Osteoblast (primary cell): Measurements from ENCODE around the gene BICDL2. TPM values are rescaled to one million over a fixed set of nuclear protein-coding genes. Genes with fewer than 3 reads are reported as not detected.

Experiments used
- DNase-seq: peaks from one replicate; pipeline ENCODE4 v3.0.0; 2011; ENCODE audit warnings: low spot score, mixed read lengths; ENCODE audit not compliant: insufficient read length; ENCODE audit errors: missing footprints
- H2AFZ ChIP-seq: 2 replicates; pipeline ENCODE4 v1.6.0; 2011; ENCODE audit warnings: mild to moderate bottlenecking, low read length
- H3K27ac ChIP-seq: 2 replicates; pipeline ENCODE4 v1.5.1; 2011; ENCODE audit warnings: mild to moderate bottlenecking, low read depth, low read length, moderate library complexity
- H3K27me3 ChIP-seq: 2 replicates; pipeline ENCODE4 v1.6.0; 2012; ENCODE audit warnings: mild to moderate bottlenecking, control low read depth, inconsistent platforms, low read length, moderate library complexity; ENCODE audit not compliant: insufficient read depth
- H3K36me3 ChIP-seq: 2 replicates; pipeline ENCODE4 v1.5.1; 2011; ENCODE audit warnings: mild to moderate bottlenecking, low read length, control low read depth, moderate library complexity; ENCODE audit not compliant: insufficient read depth
- H3K4me1 ChIP-seq: 2 replicates; pipeline ENCODE4 v1.5.1; 2011; ENCODE audit warnings: mild to moderate bottlenecking, low read length, control low read depth, moderate library complexity; ENCODE audit not compliant: insufficient read depth
- H3K4me2 ChIP-seq: 2 replicates; pipeline ENCODE4 v1.6.0; 2011; ENCODE audit warnings: mild to moderate bottlenecking, low read length; ENCODE audit not compliant: insufficient read depth
- H3K4me3 ChIP-seq: fragments of 200-600 bp; sonication (generic); 3 replicates; pipeline ENCODE4 v1.5.1; 2012; ENCODE audit warnings: mild to moderate bottlenecking, low read length, inconsistent platforms; ENCODE audit not compliant: insufficient read depth
- H3K79me2 ChIP-seq: 2 replicates; pipeline ENCODE4 v1.6.0; 2012; ENCODE audit warnings: mild to moderate bottlenecking, low read length, control low read depth, inconsistent platforms; ENCODE audit not compliant: insufficient read depth
- H3K9me3 ChIP-seq: 2 replicates; pipeline ENCODE4 v1.5.1; 2011; ENCODE audit warnings: low read depth, low read length, control low read depth
- H4K20me1 ChIP-seq: 2 replicates; pipeline ENCODE4 v1.6.0; 2012; ENCODE audit warnings: mild to moderate bottlenecking, low read length, control low read depth; ENCODE audit not compliant: insufficient read depth
- total RNA-seq: library from RNA; depleted of rRNA; stranded (reverse); fragments of >200 nt; gene quantifications from 2 replicates; pipeline ENCODE4 v1.2.3, GENCODE V29; 2012
- TF ChIP-seq, protein P1 (sequence below): IDR thresholded peaks from 2 replicates; pipeline ENCODE4 v1.5.1; 2011; ENCODE audit warnings: mild to moderate bottlenecking, low read depth, low read length, moderate library complexity; ENCODE audit errors: extremely low read depth

BICDL2 gene
- total RNA-seq, 1 donor: not detected

DNA sequence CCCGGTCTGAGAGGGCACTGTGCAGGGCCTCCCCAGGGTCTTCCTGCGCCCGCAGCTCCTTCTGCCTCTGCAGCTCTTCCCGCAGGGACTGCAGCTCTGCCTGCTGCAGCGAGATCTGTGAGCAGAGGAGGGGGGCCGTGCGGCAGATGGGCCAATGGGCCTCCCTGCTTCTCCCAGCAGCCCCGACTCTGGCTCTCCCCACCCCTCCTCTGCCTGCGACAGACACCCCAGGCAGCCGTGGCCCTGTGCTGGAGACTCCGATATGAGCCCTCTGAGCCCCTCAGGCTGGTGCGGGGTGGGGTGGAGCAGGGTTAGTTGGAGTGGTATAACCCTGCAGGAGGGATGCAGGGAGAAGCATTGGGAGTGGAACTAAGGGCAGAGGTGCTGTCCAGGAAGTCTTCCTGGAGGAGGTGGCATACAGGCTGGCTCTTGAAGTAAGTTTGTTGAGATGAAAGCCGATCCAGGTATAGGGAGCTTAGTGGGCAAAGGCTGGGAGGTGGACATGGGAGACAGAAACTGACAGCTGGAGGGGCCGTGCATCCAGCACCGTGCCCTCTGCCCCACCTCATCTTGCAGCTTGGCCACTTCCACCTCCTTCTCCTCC lies 7.9 kb downstream of the BICDL2 start:
- no peak overlapping the region for H3K27ac ChIP-seq
- no peaks in the 10 kb centered on the region for H3K9me3 ChIP-seq
- peaks cover 10% of the 10 kb centered on the region for H3K36me3 ChIP-seq
- H3K4me3 ChIP-seq: no peak overlapping the region
- H3K4me2 ChIP-seq: no peak overlapping the region
- no peaks in the 10 kb centered on the region for H3K79me2 ChIP-seq
- no peak overlapping the region for H2AFZ ChIP-seq
- H4K20me1 ChIP-seq: peaks cover 19% of the 10 kb centered on the region
- H3K4me1 ChIP-seq: peaks cover under 1% of the 10 kb centered on the region
- peak; percentile 84 for DNase-seq
- TF ChIP-seq, protein P1, sequence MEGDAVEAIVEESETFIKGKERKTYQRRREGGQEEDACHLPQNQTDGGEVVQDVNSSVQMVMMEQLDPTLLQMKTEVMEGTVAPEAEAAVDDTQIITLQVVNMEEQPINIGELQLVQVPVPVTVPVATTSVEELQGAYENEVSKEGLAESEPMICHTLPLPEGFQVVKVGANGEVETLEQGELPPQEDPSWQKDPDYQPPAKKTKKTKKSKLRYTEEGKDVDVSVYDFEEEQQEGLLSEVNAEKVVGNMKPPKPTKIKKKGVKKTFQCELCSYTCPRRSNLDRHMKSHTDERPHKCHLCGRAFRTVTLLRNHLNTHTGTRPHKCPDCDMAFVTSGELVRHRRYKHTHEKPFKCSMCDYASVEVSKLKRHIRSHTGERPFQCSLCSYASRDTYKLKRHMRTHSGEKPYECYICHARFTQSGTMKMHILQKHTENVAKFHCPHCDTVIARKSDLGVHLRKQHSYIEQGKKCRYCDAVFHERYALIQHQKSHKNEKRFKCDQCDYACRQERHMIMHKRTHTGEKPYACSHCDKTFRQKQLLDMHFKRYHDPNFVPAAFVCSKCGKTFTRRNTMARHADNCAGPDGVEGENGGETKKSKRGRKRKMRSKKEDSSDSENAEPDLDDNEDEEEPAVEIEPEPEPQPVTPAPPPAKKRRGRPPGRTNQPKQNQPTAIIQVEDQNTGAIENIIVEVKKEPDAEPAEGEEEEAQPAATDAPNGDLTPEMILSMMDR: no peak
- H3K27me3 ChIP-seq: peaks cover 34% of the 10 kb centered on the region

DNA sequence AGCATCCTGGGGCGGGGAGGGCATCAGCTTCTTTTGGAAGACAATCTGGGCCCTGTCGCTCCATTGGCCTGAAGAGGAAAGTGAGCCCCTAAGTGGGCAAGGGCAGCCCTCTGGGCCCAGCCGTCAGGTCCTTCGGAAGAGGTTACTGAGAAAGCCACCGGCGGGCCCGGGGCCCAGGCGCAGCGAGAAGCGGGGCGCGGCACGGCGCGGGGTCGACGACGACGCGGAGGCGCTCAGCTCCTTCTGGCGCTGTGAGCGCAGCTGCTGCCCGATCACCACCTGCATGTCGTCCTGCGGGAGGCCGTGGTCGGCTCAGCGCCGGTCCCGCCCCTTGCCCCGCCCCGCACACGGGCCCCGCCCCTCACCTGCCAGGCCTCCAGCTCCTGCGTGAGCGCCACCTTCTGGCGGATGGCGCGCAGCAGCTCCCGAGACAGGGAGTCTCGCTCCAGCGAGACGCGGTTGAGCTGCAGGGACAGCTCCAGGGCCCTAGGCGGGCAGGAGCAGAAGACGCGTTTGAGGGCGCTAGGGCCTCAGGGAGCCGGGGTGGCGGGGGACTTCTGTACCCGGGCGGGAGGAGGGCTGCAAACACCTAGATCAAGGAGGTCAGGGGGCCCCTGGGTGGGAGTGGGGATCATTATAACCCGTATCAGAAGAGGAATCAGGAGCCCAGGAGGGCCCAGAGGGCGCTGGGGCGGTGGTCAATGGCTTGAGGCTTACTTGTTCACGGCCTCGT lies 8.6 kb downstream of the BICDL2 start:
- Histone ChIP-seq H3K36me3 (peaks cover 10% of the 10 kb centered on the region), H3K27ac (no peak overlapping the region), H3K4me2 (no peak overlapping the region), H3K27me3 (peaks cover 27% of the 10 kb centered on the region), H3K9me3 (no peaks in the 10 kb centered on the region), H4K20me1 (peaks cover 23% of the 10 kb centered on the region), H3K4me1 (peaks cover 7% of the 10 kb centered on the region), H3K79me2 (no peaks in the 10 kb centered on the region), H3K4me3 (no peak overlapping the region), H2AFZ (no peak overlapping the region)
- peak; percentile 96 for DNase-seq
- TF ChIP-seq, protein P1: peak; percentile 46

DNA sequence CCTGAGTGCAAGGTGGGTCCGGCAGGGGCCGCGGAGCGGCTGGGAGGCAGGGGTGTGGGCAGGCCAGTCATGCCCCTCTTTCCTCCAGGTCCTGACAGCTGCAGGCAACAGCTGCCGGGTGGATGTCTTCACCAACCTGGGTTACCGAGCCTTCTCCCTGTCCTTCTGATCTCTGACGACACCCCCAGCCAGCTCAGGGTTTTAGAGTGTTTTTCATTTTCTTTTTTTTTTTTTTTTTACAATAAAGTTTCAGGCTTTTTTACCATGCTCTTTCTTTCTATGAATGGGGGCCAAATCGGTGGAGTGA lies 9.3 kb downstream of the BICDL2 start:
- no peak overlapping the region for H2AFZ ChIP-seq
- TF ChIP-seq, protein P1: no peak
- no peaks in the 10 kb centered on the region for H3K79me2 ChIP-seq
- H3K4me3 ChIP-seq: no peak overlapping the region
- H3K4me2 ChIP-seq: no peak overlapping the region
- peaks cover 14% of the 10 kb centered on the region for H3K36me3 ChIP-seq
- H3K27ac ChIP-seq: no peak overlapping the region
- peaks cover 21% of the 10 kb centered on the region for H3K27me3 ChIP-seq
- H3K9me3 ChIP-seq: no peaks in the 10 kb centered on the region
- peaks cover 26% of the 10 kb centered on the region for H4K20me1 ChIP-seq
- H3K4me1 ChIP-seq: peaks cover 14% of the 10 kb centered on the region
- no peak for DNase-seq

DNA sequence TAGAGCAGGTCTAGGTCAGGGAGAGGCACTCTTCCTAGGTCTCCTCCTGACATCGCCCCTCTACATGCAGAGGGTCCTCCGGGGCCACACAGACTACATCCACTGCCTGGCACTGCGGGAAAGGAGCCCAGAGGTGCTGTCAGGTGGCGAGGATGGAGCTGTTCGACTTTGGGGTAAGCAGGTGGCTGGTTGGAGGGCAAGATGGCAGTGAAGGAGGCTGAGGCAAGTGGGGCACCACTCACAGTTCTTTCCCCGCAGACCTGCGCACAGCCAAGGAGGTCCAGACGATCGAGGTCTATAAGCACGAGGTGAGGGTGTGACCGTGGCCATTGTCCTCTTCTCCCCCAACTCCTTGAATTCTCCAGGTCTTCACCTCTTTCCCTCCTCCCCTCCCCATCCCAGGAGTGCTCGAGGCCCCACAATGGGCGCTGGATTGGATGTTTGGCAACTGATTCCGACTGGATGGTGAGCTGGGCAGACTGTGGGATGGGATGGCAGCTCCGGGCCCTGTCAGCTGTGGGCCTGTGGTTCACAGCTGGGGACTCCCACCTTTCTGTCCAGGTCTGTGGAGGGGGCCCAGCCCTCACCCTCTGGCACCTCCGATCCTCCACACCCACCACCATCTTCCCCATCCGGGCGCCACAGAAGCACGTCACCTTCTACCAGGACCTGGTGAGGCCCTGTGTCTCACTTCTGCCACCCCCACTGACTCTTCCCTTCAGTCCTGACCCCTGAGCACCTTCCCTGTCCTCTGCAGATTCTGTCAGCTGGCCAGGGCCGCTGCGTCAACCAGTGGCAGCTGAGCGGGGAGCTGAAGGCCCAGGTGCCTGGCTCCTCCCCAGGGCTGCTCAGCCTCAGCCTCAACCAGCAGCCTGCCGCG lies 9.9 kb downstream of the BICDL2 start:
- Histone ChIP-seq H3K27ac (no peak overlapping the region), H3K4me1 (peaks cover 20% of the 10 kb centered on the region), H3K79me2 (no peaks in the 10 kb centered on the region), H3K36me3 (peaks cover 20% of the 10 kb centered on the region), H3K27me3 (peaks cover 16% of the 10 kb centered on the region), H3K4me3 (no peak overlapping the region), H3K9me3 (no peaks in the 10 kb centered on the region), H2AFZ (no peak overlapping the region), H4K20me1 (peaks cover 30% of the 10 kb centered on the region), H3K4me2 (no peak overlapping the region)
- TF ChIP-seq, protein P1: no peak
- DNase-seq: no peak
